GM21528 (cell line): ENCODE measurements around the gene LMF1.

Experiments used
- ATAC-seq: cut with Tn5 transposase; IDR thresholded peaks from one replicate; pipeline ENCODE4 v1.9.1; 2021; ENCODE audit warnings: mild to moderate bottlenecking, moderate library complexity; ENCODE audit not compliant: unreplicated experiment, low FRiP score

LMF1 gene

GRCh38 chr16:854808-855410 is 115.9 kb downstream of the LMF1 start:
- ATAC-seq: no peak

GRCh38 chr16:853981-854807 is 116.6 kb downstream of the LMF1 start:
- no peak for ATAC-seq

GRCh38 chr16:853306-853705 is 117.5 kb downstream of the LMF1 start:
- no peak for ATAC-seq

GRCh38 chr16:852451-853185 is 118.2 kb downstream of the LMF1 start:
- ATAC-seq: no peak

- ATAC-seq: no peak
These were observed 118.9 kb downstream of the LMF1 start for GRCh38 chr16:851871-852270.

GRCh38 chr16:851209-851810 is 119.5 kb downstream of the LMF1 start:
- no peak for ATAC-seq

- no peak for ATAC-seq
These were observed 120.1 kb downstream of the LMF1 start for GRCh38 chr16:850668-851067.

- ATAC-seq: no peak
These were observed 122.1 kb downstream of the LMF1 start for GRCh38 chr16:848510-849253.

- ATAC-seq: no peak
These were observed 122.9 kb downstream of the LMF1 start for GRCh38 chr16:847681-848445.

DNA sequence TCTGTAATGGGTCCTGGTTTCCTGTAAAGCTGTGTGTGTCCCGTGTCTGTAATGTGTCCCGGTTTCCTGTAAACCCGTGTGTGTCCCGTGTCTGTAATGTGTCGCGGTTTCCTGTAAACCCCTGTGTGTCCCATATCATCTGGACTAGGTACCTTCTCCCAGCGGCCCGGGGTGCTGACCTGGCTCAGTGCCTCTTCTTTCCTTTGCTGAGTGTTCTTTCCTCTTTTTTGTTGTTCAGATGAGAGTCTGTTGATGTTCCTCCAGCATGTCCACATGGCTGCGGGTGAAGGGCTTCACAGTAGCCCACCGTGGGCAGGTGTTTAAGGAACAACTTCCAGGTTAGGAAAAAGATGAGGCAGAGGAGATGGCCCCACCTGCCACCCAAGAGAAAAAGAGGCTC is 123.6 kb downstream of the LMF1 start:
- no peak for ATAC-seq

- ATAC-seq: no peak
These were observed 125.4 kb downstream of the LMF1 start for GRCh38 chr16:845351-845745.

GRCh38 chr16:844638-845350 is 126.0 kb downstream of the LMF1 start:
- ATAC-seq: no peak

- no peak for ATAC-seq
These were observed 127.0 kb downstream of the LMF1 start for GRCh38 chr16:843771-844170.

GRCh38 chr16:842711-843560 is 127.8 kb downstream of the LMF1 start:
- no peak for ATAC-seq

GRCh38 chr16:842061-842476 is 128.7 kb downstream of the LMF1 start:
- ATAC-seq: no peak

DNA sequence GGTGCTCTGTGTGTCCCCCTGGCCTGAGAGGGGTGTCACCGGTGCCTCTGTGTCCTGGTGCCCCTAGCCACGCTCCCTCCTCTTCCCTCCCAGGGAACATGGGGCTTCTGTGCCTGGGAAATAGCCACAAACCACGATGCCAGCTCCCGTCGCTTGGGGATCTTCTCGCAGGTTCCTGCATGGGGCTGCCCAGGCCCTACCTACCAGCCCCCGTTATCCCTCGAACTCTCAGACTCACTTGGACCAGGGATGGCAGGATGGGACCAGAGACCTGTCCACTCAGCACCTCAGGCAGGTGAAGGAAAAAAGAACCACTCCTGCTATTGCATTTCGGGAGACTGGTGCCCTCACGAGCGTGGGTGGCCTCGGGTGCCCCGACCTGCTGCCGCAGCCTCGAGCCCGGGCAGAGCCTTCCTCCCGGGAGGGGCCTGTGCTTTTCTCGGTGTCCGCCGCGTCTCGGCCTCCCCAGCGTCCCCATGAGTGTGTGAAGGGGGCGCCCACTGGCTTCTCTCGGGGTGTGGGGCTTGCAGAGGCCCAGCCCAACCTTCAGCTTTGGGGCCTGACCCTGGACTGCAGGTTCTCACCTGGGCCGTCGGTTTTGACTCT is 129.2 kb downstream of the LMF1 start:
- ATAC-seq: no peak

GRCh38 chr16:840561-841454 is 130.0 kb downstream of the LMF1 start:
- ATAC-seq: no peak
